Stomach (tissue), 4 donors: Measurements from ENCODE around the gene LRP6.

ENCODE experiments used
- POLR2A ChIP-seq, 4 donors: fragments of 450-650 bp; IDR thresholded peaks; one replicate each; pipeline ENCODE4 v1.6.1; 2016; ENCODE audit warnings: antibody characterized with exemption in 4 of 4, control low read depth in 2 of 4, mild to moderate bottlenecking in 1 of 4, moderate library complexity in 1 of 4
- TF ChIP-seq, protein P1 (sequence below), 7 experiments: fragments of 450-650 bp in 4 of 7; fragments of 200-600 bp in 3 of 7; sonication (generic) in 3 of 7; IDR thresholded peaks; one replicate each; pipeline ENCODE4 v1.5.1; 2016 to 2019; ENCODE audit warnings: antibody characterized with exemption in 7 of 7, control low read depth in 2 of 7, mild to moderate bottlenecking in 1 of 7

DNA sequence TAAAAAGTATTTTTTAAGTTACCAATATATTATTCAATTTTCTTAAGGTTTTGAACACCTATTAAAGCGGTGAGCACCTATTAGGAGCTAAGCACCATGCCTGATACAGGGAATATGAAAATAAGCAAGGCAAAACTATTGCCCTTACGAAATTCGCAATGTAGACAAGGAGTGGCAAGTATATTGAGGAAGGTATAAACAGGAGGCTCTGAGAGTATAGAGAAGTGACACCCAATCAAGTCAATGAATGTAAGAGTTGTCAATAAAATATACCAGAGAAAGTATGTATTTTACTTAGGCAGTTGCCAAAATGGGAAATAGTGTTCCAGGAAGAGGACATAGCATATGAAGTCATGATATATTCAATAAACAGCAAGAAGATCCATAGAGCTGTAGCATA is 57.2 kb downstream of the LRP6 start:
- no peak for TF ChIP-seq POLR2A (IDR thresholded peaks at IDR 0.05)
- TF ChIP-seq, protein P1, sequence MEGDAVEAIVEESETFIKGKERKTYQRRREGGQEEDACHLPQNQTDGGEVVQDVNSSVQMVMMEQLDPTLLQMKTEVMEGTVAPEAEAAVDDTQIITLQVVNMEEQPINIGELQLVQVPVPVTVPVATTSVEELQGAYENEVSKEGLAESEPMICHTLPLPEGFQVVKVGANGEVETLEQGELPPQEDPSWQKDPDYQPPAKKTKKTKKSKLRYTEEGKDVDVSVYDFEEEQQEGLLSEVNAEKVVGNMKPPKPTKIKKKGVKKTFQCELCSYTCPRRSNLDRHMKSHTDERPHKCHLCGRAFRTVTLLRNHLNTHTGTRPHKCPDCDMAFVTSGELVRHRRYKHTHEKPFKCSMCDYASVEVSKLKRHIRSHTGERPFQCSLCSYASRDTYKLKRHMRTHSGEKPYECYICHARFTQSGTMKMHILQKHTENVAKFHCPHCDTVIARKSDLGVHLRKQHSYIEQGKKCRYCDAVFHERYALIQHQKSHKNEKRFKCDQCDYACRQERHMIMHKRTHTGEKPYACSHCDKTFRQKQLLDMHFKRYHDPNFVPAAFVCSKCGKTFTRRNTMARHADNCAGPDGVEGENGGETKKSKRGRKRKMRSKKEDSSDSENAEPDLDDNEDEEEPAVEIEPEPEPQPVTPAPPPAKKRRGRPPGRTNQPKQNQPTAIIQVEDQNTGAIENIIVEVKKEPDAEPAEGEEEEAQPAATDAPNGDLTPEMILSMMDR (IDR thresholded peaks at IDR 0.05) = no peak
